Rectal smooth muscle tissue (tissue), 1 donor: ENCODE measurements around the gene HLX.

ENCODE experiments used
- H3K27ac ChIP-seq: one replicate; pipeline ENCODE4 v1.7.0; 2013; ENCODE audit warnings: low read depth, low read length, inconsistent platforms
- H3K27me3 ChIP-seq: one replicate; pipeline ENCODE4 v1.7.0; 2013; ENCODE audit warnings: low read length; ENCODE audit not compliant: control insufficient read depth, insufficient read depth
- H3K36me3 ChIP-seq: one replicate; pipeline ENCODE4 v1.7.0; 2013; ENCODE audit warnings: low read length; ENCODE audit not compliant: control insufficient read depth, insufficient read depth
- H3K4me1 ChIP-seq: one replicate; pipeline ENCODE4 v1.7.0; 2013; ENCODE audit warnings: low read length; ENCODE audit not compliant: control insufficient read depth, insufficient read depth
- H3K4me3 ChIP-seq: one replicate; pipeline ENCODE4 v1.7.0; 2013; ENCODE audit warnings: low read length
- H3K9ac ChIP-seq: one replicate; pipeline ENCODE4 v1.7.0; 2013; ENCODE audit warnings: low read length

The HLX gene

DNA sequence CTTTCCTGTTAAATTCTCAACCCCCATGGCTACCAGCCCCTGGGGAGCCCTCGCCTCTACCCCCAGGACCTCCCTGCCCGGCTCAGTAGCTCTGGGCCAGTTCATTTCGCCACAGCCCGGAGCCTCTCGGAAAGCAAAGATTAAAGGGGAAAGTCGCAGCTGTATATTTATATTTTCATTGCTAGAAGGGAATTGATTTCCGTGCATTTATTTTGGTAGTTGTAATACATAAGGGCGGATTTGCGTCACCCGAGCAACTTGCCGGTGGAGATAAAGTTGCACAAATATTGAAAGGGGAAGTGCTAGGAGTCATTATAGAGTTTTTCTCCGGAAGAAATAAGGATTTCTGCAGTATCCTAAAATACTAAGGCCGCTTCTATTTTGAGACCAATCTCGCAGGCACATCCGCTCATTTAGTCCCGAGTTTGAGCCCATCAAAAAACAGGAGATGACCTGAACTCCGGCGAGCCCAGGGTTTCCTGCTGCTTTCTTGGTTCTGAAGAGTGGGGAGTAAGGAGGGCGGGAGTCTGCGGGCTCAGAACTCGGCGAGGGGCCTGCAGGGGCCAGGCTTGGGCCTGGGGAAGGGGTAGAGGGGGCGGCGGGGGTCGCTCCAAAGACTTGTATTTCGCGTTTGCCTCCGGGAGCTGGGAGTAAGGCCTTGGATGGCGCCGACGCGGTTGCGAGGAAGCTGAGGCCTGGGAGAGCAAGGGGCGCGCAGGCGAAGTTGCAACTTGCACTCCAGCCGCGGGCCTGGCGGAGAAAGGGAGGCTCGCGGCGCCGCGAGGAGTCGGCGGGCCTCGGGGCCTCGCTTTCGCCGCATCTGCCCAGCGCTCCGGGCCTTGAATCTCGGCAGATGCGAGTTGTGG is 2.5 kb upstream of the HLX start:
- H3K4me3 ChIP-seq: peak overlapping the region; percentile 58
- no peak overlapping the region for H3K9ac ChIP-seq

DNA sequence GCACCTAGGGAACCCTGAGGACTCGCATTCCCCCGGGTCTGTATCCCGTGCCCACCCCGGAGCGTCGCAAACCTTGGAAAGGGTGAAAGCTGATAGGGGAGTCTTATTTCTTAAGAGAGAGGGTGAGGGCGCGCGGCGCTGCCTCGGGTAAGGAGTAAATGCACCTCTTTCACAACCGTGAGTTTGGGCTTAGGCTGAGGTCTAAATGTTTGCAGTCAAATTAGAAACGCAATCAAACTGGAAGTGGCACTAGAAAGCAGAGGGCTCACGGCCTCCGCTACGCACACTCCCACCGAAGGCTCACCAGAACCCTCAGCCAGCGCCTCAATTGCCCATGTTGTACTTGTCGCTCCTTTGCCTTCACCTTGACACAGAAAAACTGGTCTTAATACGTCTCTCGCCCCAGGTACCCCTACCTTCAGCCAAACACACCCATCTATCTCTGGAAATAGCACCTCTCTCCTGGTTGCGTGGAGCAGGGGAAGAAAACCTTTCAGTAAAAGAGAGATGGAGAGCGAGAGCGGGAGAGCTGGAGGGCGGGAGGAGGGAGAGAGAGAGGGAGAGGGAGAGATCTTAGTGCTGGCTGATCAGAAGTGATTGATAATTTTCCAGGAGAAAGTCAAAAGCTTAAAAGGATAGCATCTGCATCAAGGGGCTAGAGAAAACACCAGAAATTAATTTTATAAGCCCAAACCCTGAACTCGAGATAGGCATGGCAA is 1.7 kb upstream of the HLX start:
- H3K4me1 ChIP-seq: peaks cover 27% of the 10 kb centered on the region

More for the DNA sequence above, 2.5 kb upstream of the HLX start:
- H3K27ac ChIP-seq: peak overlapping the region; percentile 96
- peaks cover 3% of the 10 kb centered on the region for H3K36me3 ChIP-seq
- peaks cover 2% of the 10 kb centered on the region for H3K27me3 ChIP-seq
- H3K4me1 ChIP-seq: peaks cover 27% of the 10 kb centered on the region

DNA sequence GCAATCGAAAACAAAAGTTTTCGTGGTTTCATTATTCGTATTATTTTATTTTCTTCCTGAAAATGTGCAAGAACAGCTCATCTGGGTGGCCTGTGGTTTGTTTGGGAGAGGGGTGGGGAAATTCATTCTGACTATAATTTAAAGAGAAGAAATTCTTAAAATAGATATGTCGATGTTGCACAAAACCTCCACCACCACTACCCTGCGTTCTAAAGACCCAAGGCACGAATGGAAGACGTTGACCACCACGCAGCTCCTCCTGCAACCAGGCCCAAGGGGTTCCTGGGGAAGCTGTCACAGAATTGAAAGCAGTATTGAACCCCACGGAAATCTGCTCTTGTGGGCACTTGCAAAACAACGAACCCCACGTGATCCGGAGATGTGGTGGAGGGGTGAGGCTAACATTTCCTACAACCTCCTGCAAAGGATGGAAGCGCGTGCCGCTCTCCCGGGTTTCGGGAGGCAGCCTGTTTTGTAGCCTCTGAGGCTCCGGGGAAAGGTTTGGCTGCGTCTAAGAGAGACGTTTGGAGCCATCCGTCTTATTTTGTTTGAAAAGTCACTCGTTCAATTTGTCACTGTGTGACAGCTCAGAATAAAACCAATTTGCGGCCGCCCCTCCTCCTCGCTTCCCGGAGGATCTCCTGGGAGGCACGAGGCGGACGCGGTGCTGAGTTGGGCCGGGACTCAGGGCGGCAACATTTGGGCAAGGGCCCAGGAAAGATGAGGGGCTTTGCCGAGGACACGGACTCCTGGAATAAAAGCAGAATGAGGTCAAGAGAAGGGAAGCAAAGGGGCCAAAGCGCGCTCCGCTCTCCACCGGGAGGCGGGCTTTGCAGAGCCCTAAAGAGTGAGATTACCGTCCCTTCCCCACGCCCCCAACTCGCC is 810 bp upstream of the HLX start:
- peak overlapping the region; percentile 96 for H3K27ac ChIP-seq
- peaks cover 10% of the 10 kb centered on the region for H3K36me3 ChIP-seq
- peak overlapping the region; percentile 58 for H3K4me3 ChIP-seq
- H3K4me1 ChIP-seq: peaks cover 25% of the 10 kb centered on the region
- H3K9ac ChIP-seq: no peak overlapping the region
- peaks cover 2% of the 10 kb centered on the region for H3K27me3 ChIP-seq

More for the DNA sequence above, 1.7 kb upstream of the HLX start:
- H3K36me3 ChIP-seq: peaks cover 10% of the 10 kb centered on the region
- peak overlapping the region; percentile 66 for H3K9ac ChIP-seq
- peaks cover 2% of the 10 kb centered on the region for H3K27me3 ChIP-seq
- H3K27ac ChIP-seq: peak overlapping the region; percentile 96
- peak overlapping the region; percentile 58 for H3K4me3 ChIP-seq

DNA sequence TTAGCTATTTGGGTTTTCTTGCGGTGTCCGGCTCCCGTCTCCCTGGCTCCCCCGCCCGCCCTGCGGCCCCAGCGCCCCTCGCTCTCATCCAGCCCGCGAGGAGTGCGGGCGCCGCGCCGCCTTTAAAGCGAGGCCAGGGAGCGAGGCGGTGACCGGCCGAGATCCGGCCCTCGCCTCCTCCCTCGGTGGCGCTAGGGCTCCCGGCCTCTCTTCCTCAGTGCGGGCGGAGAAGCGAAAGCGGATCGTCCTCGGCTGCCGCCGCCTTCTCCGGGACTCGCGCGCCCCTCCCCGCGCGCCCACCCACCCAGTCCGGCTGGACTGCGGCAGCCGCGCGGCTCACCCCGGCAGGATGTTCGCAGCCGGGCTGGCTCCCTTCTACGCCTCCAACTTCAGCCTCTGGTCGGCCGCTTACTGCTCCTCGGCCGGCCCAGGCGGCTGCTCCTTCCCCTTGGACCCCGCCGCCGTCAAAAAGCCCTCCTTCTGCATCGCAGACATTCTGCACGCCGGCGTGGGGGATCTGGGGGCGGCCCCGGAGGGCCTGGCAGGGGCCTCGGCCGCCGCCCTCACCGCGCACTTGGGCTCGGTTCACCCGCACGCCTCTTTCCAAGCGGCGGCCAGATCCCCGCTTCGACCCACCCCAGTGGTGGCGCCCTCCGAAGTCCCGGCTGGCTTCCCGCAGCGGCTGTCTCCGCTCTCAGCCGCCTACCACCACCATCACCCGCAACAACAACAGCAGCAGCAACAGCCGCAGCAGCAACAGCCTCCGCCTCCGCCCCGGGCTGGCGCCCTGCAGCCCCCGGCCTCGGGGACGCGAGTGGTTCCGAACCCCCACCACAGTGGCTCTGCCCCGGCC is 492 bp downstream of the HLX start:
- Histone ChIP-seq H3K27ac (peak overlapping the region; percentile 96), H3K4me1 (peaks cover 18% of the 10 kb centered on the region), H3K9ac (peak overlapping the region; percentile 79), H3K27me3 (peaks cover 2% of the 10 kb centered on the region), H3K36me3 (peaks cover 13% of the 10 kb centered on the region), H3K4me3 (peak overlapping the region; percentile 85)

DNA sequence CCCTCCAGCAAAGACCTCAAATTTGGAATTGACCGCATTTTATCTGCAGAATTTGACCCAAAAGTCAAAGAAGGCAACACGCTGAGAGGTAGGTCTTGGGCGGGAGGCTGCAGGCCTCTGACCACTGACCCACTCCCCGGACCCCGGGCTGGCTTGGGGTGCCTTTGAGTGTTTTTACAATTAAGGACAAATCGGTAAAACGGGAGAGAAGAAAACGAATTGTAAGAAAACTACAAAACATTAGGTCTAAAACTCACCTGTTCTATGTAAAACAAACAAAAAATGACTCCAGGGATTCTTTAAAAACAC is 1.1 kb downstream of the HLX start:
- Histone ChIP-seq H3K9ac (peak overlapping the region; percentile 79), H3K27ac (peak overlapping the region; percentile 96), H3K36me3 (peaks cover 16% of the 10 kb centered on the region), H3K4me3 (peak overlapping the region; percentile 85), H3K4me1 (peaks cover 18% of the 10 kb centered on the region), H3K27me3 (peaks cover 2% of the 10 kb centered on the region)

DNA sequence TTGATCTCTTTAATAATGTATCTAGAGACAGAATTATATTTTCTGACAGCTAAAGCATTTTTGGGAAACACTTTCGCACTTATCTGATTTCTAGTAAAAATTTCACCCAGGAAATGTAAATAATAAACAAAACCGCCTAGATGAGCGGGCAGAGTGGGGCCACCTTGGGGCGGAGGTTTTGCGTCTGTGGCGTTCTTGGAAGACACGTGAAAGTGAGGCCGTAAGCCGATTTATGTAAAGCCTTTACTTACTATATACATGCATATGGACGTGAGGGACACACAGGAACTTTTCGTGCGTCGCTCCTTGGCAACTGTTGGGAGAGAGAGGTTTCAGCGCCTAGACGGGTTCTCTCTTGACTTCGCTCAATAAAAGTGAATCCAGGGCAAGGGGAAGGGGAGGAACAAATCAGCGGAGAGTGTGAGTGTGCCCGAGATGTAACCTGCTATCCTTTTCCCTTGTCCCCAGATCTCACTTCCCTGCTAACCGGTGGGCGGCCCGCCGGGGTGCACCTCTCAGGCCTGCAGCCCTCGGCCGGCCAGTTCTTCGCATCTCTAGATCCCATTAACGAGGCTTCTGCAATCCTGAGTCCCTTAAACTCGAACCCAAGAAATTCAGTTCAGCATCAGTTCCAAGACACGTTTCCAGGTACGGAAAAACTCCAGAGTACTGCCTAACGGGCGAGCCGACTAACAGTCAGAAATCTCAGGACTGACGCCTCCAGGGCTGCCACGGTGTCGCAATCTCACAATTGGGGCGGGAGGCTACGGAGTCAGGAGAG is 1.7 kb downstream of the HLX start:
- H3K4me3 ChIP-seq: peak overlapping the region; percentile 85
- H3K27ac ChIP-seq: peak overlapping the region; percentile 96
- H3K36me3 ChIP-seq: peaks cover 16% of the 10 kb centered on the region
- H3K4me1 ChIP-seq: peaks cover 19% of the 10 kb centered on the region
- H3K9ac ChIP-seq: peak overlapping the region; percentile 52
- peaks cover 2% of the 10 kb centered on the region for H3K27me3 ChIP-seq

DNA sequence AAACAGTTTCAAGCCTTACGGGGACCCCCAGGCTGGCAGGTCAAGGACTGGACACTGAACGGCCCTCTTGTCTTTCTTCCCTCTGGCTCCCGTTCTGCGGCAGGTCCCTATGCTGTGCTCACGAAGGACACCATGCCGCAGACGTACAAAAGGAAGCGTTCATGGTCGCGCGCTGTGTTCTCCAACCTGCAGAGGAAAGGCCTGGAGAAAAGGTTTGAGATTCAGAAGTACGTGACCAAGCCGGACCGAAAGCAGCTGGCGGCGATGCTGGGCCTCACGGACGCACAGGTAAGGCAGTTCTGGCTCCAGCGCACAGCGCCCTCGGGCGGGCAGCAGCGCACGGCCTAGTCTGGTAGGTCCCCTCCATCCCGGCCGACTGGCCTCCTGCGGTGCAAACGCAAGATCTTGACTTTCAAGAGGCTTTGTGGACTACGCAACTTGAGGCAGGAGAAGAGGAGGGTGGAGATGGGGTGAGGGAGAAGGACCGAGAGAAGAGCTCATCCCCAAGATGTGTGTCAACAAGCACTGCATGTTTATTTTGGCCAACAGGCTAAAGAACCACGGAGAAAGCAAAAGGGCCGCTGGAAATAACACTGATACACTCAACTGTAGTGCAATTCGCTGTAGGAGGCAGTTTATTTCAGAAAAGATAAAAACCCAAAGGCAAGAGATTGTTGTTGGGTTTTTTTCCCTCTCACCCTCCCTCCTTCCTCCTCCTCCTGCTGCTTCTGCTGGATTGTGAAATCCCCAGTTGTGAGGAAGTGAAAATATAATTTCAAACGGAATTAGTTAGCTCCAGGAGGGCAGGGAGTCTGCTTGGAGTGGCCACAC is 3.0 kb downstream of the HLX start:
- Histone ChIP-seq H3K9ac (peak overlapping the region; percentile 34), H3K4me1 (peaks cover 12% of the 10 kb centered on the region), H3K4me3 (peak overlapping the region; percentile 85), H3K27ac (peak overlapping the region; percentile 96), H3K27me3 (peaks cover 4% of the 10 kb centered on the region), H3K36me3 (peaks cover 20% of the 10 kb centered on the region)

DNA sequence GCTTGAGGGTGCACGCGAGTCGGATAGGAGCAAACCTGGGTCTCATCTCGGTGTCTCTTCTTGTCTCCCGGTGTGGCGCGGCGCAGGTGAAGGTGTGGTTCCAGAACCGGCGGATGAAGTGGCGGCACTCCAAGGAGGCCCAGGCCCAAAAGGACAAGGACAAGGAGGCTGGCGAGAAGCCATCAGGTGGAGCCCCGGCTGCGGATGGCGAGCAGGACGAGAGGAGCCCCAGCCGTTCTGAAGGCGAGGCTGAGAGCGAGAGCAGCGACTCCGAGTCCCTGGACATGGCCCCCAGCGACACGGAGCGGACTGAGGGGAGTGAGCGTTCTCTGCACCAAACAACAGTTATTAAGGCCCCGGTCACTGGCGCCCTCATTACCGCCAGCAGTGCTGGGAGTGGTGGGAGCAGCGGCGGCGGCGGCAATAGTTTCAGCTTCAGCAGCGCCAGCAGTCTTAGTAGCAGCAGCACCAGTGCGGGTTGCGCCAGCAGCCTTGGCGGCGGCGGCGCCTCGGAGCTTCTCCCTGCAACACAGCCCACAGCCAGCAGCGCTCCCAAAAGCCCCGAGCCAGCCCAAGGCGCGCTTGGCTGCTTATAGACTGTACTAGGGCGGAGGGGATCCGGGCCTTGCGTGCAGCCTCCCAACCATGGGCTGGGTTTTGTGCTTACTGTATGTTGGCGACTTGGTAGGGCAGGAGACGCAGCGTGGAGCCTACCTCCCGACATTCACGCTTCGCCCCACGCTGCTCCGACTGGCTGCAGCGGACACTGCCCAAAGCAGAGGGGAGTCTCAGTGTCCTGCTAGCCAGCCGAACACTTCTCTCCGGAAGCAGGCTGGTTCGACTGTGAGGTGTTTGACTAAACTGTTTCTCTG is 5.1 kb downstream of the HLX start:
- peaks cover 20% of the 10 kb centered on the region for H3K36me3 ChIP-seq
- H3K9ac ChIP-seq: no peak overlapping the region
- H3K4me1 ChIP-seq: peaks cover 14% of the 10 kb centered on the region
- peak overlapping the region; percentile 35 for H3K4me3 ChIP-seq
- H3K27me3 ChIP-seq: peaks cover 6% of the 10 kb centered on the region
- peak overlapping the region; percentile 96 for H3K27ac ChIP-seq

DNA sequence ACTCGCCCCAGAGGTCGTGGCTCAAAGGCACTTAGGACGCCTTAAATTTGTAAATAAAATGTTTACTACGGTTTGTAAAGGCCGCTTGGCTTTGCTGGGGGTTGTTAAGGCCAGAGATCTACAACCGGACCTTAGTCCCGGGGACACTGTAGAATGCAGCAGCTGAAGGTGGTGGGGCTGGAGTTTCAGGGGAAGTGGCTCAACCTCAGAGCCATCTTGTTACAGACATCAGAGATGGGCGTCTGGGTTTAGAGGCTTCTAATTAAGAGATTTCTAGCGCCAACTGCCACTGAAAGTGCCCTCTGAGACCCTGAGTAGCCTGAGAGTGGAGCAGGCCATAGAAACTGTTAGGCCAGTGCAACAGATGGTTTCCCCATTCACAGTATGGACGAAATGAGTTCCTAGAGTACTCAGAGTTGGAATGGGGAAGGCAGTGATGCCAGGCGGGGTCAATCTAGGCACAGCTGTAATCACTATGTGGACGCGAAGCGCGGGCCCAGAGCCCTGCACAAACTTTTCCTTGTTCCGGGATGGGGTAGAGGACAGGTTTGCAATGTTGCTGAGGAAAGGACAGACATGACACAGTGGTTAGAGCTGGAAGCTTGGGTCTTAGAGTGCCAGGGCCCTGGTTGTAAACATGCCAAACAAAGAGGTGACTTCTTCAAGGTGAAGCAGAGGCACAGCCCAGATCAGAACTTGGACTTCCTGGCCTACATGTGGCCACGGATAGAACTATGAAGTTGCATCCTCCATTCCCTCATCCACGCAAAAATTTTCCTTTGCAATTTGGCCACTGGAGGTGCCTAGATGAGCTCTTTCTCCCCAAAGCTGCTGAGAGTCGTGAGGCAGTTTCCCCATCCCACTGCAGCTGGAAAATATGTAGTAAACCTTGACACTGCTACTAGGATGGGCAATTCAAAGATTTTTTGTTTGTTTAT is 6.0 kb downstream of the HLX start:
- peak overlapping the region; percentile 35 for H3K4me3 ChIP-seq

More for the DNA sequence above, 6.0 kb downstream of the HLX start:
- Histone ChIP-seq H3K36me3 (peaks cover 20% of the 10 kb centered on the region), H3K27ac (peak overlapping the region; percentile 96), H3K4me1 (peaks cover 14% of the 10 kb centered on the region), H3K27me3 (peaks cover 9% of the 10 kb centered on the region), H3K9ac (no peak overlapping the region)
